Dermis microvascular lymphatic vessel endothelial cell (primary cell): ENCODE results near the gene TP53AIP1. TPM values are rescaled to one million over a fixed set of nuclear protein-coding genes. Genes with fewer than 3 reads are reported as not detected.

Source experiments
- DNase-seq, 2 donors: peaks; one replicate each; pipeline versions ENCODE4 v3.0.0 to v3.0.0-alpha.2; 2010; ENCODE audit warnings: low read depth in 2 of 2
- total RNA-seq: library from RNA; depleted of rRNA; stranded (reverse); fragments of >200 nt; gene quantifications from 2 replicates; pipeline ENCODE4 v1.2.1, GENCODE V29; 2014

TP53AIP1 gene
- total RNA-seq, 1 donor from 2014 or later = not detected

GRCh38 chr11:128890543-128891368, 51.9 kb downstream of the TP53AIP1 start, which contains the start of gene KCNJ5:
KCNJ5 (plus strand) TSS chr11:128891356; CDS start chr11:128911274, 19,918 bp downstream.
- DNase-seq = peak in 1 of 2 donors; percentile 6

GRCh38 chr11:128890216-128890542, 52.5 kb downstream of the TP53AIP1 start:
- DNase-seq = no peak

- no peak for DNase-seq
Observed at GRCh38 chr11:128889657-128890213, 52.9 kb downstream of the TP53AIP1 start.

- no peak for DNase-seq
Observed at GRCh38 chr11:128888034-128888985, 54.4 kb downstream of the TP53AIP1 start.

GRCh38 chr11:128886406-128887124, 56.1 kb downstream of the TP53AIP1 start:
- DNase-seq = peak in 1 of 2 donors; percentile 25

Other genes with a start within 250 kb of the TP53AIP1 start
- gene FLI1, start 248.8 kb downstream of the TP53AIP1 start, total RNA-seq = 97.7 and 109 TPM in 2 replicates
- gene KCNJ1, start 75.6 kb downstream of the TP53AIP1 start, total RNA-seq = under 0.01 and 0.13 TPM in 2 replicates
- not detected in 2 replicates for gene KCNJ5, start 51.5 kb downstream of the TP53AIP1 start, total RNA-seq
- 3.0 and 7.1 TPM in 2 replicates for gene ARHGAP32, start 249.5 kb upstream of the TP53AIP1 start, total RNA-seq